Heart right ventricle (tissue), 16 donors: ENCODE data around the gene TNS1. TPM values are rescaled to one million over a fixed set of nuclear protein-coding genes. Genes with fewer than 3 reads are reported as not detected.
A peak's percentile ranks its signal among the peaks of the same experiment; 100 is the strongest.

Experiments used
- ATAC-seq, 8 donors: fragments of 200-7000 bp; cut with Tn5 transposase; one replicate each; pipeline ENCODE4 v1.9.1; 2020; ENCODE audit warnings: mild to moderate bottlenecking in 8 of 8, moderate library complexity in 8 of 8, moderate number of reproducible peaks in 1 of 8
- DNase-seq, 2 donors: peaks; one replicate each; pipeline ENCODE4 v3.0.0-alpha.2; 2020
- H3K27ac ChIP-seq, 10 donors: fragments of 200-600 bp; sonication (generic) in 2 of 10; one replicate each; pipeline versions ENCODE4 v1.5.0 to v1.8.0; 2020 to 2022; ENCODE audit warnings: mild to moderate bottlenecking in 3 of 10
- H3K27me3 ChIP-seq, 7 donors: fragments of 200-600 bp; one replicate each; pipeline ENCODE4 v1.8.0; 2021 to 2022; ENCODE audit warnings: mild to moderate bottlenecking in 2 of 7
- H3K36me3 ChIP-seq, 9 donors: fragments of 200-600 bp; sonication (generic) in 1 of 9; one replicate each; pipeline versions ENCODE4 v1.5.0 to v1.8.0; 2020 to 2022; ENCODE audit warnings: mild to moderate bottlenecking in 2 of 9
- H3K4me1 ChIP-seq, 9 donors: fragments of 200-600 bp; sonication (generic) in 1 of 9; one replicate each; pipeline versions ENCODE4 v1.5.0 to v1.8.0; 2020 to 2022; ENCODE audit warnings: mild to moderate bottlenecking in 4 of 9
- H3K4me3 ChIP-seq, 10 donors: fragments of 200-600 bp; sonication (generic) in 2 of 10; one replicate each; pipeline versions ENCODE4 v1.5.0 to v1.8.0; 2020 to 2022; ENCODE audit warnings: mild to moderate bottlenecking in 7 of 10, moderate library complexity in 2 of 10
- H3K9me3 ChIP-seq, 11 donors: fragments of 200-600 bp in 10 of 11; sonication (generic) in 2 of 11; one replicate each; pipeline versions ENCODE4 v1.5.0 to v1.8.0; 2013 to 2022; ENCODE audit warnings: mild to moderate bottlenecking in 2 of 11, control low read depth in 1 of 11, moderate library complexity in 1 of 11
- CTCF ChIP-seq, 9 donors: fragments of 200-600 bp; sonication (generic) in 2 of 9; IDR thresholded peaks; one replicate each; pipeline versions ENCODE4 v1.5.0 to v1.8.0; 2021 to 2022; ENCODE audit warnings: antibody characterized with exemption in 9 of 9, mild to moderate bottlenecking in 5 of 9, moderate library complexity in 1 of 9
- WGBS, 2 donors: extraction: QIAGEN DNeasy Blood & Tissue Kit; methylation state at CpG; one replicate each; pipeline ENCODE4 v1.1.7; 2013; ENCODE audit warnings: inconsistent platforms in 1 of 2; 5-methylcytosine and 5-hydroxymethylcytosine counted together
- intact Hi-C, 10 donors: fragments of 100-400 bp; cut with DNase I; formaldehyde crosslinking; loops; one replicate each; pipeline versions ENCODE4 v1.11.1 to v1.14.2; 2022
- polyA plus RNA-seq, 2 donors: library from polyadenylated mRNA; stranded (reverse); fragments of 200-250 nt; gene quantifications; one replicate each; pipeline ENCODE4 v1.2.3, GENCODE V29; 2013
- total RNA-seq, 10 donors: library from RNA; stranded (reverse); fragmentation: NEBNext Ultra II Directional in 3 of 10; extraction: Animal tissue kit (Norgen Biotek cat#: 25700) in 3 of 10; gene quantifications; one replicate each; pipeline versions ENCODE4 v1.2.1 to v1.2.4, GENCODE V29; 2021 to 2023
- donor health status: Arrhythmogenic right ventricular cardiomyopathy.
- donor health status: ischemic (EF 13 %, LVEDD 7.1; RV severe dilation, severe dysfunction).
- donor health status: healthy with polysubstance abuse.
- donor health status: DM: no; HTN: yes; CAD: no.
- donor health status: DM: no; HTN: no; CAD: no.
- donor health status: ischemic (EF 25% LVEDD 6.9; RV normal size, moderate dysfunction).
- donor health status: ischemic (EF 25% LVEDD 5.7; RV mildly dilated, moderate dysfunction).
- donor health status: healthy.
- donor health status: DM: yes; HTN: yes; CAD: no.
- donor health status: Ischemic cardiomyopathy.
- donor health status: ischemic (EF 35%, LVEDD 5.7; RV mildly dilated, moderate dysfunction).
- donor health status: nonischemic (EF 11% LVEDD 7.7; RV severe dilation, severe dysfunction).
- donor health status: DM: yes; HTN: yes; CAD: no.
- donor health status: PGD.
- donor health status: ischemic (EF 29% LVEDD 5.4; RV normal size, mild dysfunction).
- donor health status: nonischemic (EF 23%, LVEDD 6.1; RV moderate dilation, normal function).

The TNS1 gene
- total and polyA plus RNA-seq, 12 donors: 64.6 to 844 (median 731) TPM

GRCh38 chr2:218002143-218002844, 501 bp downstream of the TNS1 start:
- 61 to 72% methylated on average over 12 of the region's 12 CpGs for WGBS, 2 donors
- TF ChIP-seq CTCF (IDR thresholded peaks at IDR 0.05): no peak
- Histone ChIP-seq H3K4me1 (peaks cover 7 to 44% (median 19%) of the 10 kb centered on the region in 9 donors), H3K27me3 (no peaks in the 10 kb centered on the region), H3K4me3 (peak overlapping the region in 9 of 10 donors; percentile 12 to 55 (median 48)), H3K27ac (peak overlapping the region; percentile 10 to 85 (median 78)), H3K36me3 (no peaks in the 10 kb centered on the region), H3K9me3 (no peaks in the 10 kb centered on the region)
- DNase-seq (no peak), ATAC-seq (no peak)
- intact Hi-C loops: no loop called here

- 65 to 78% methylated on average over 4 of the region's 4 CpGs for WGBS, 2 donors
Measured at GRCh38 chr2:218001629-218002028, 1.2 kb downstream of the TNS1 start.

GRCh38 chr2:218000136-218000535, 2.7 kb downstream of the TNS1 start:
- Histone ChIP-seq H3K27ac (peak overlapping the region in 7 of 10 donors; percentile 9 to 85 (median 78)), H3K4me1 (peaks cover 16 to 61% (median 32%) of the 10 kb centered on the region in 9 donors), H3K4me3 (peak overlapping the region in 3 of 10 donors; percentile 42 to 53 (median 48)), H3K36me3 (no peaks in the 10 kb centered on the region), H3K27me3 (no peaks in the 10 kb centered on the region), H3K9me3 (no peaks in the 10 kb centered on the region)
- ATAC-seq (no peak), DNase-seq (no peak)
- intact Hi-C loops: no loop called here
- TF ChIP-seq CTCF (IDR thresholded peaks at IDR 0.05): no peak

More at GRCh38 chr2:218001629-218002028, 1.2 kb downstream of the TNS1 start:
- H3K4me1 ChIP-seq: peaks cover 7 to 48% (median 19%) of the 10 kb centered on the region in 9 donors
- TF ChIP-seq CTCF (IDR thresholded peaks at IDR 0.05): no peak
- H3K27ac ChIP-seq: peak overlapping the region in 8 of 10 donors; percentile 48 to 85 (median 78)
- intact Hi-C loops: no loop called here
- ATAC-seq (no peak), DNase-seq (no peak)
- H3K9me3 ChIP-seq: no peaks in the 10 kb centered on the region
- H3K4me3 ChIP-seq: peak overlapping the region in 9 of 10 donors; percentile 12 to 55 (median 48)
- H3K36me3 ChIP-seq: no peaks in the 10 kb centered on the region
- H3K27me3 ChIP-seq: no peaks in the 10 kb centered on the region

GRCh38 chr2:217999595-217999959, 3.2 kb downstream of the TNS1 start:
- no peaks in the 10 kb centered on the region for H3K36me3 ChIP-seq
- peaks cover 15 to 61% (median 32%) of the 10 kb centered on the region in 9 donors for H3K4me1 ChIP-seq
- intact Hi-C loops: loop anchor here in 5 of 10 donors (5.0 kb wide), 1 partner anchor 33 kb away; no protein-coding TSS in a partner anchor
- WGBS, 2 donors: 66 to 67% methylated on average over 4 of the region's 4 CpGs
- H3K27me3 ChIP-seq: no peaks in the 10 kb centered on the region
- TF ChIP-seq CTCF (IDR thresholded peaks at IDR 0.05): no peak
- H3K4me3 ChIP-seq: peak overlapping the region in 1 of 10 donors; percentile 9
- DNase-seq: no peak
- no peaks in the 10 kb centered on the region for H3K9me3 ChIP-seq
- ATAC-seq: no peak
- peak overlapping the region in 5 of 10 donors; percentile 8 to 85 (median 35) for H3K27ac ChIP-seq
